Neuronal stem cell (in vitro differentiated cells): ENCODE results near the gene CLEC18A. TPM values are rescaled to one million over a fixed set of nuclear protein-coding genes. Genes with fewer than 3 reads are reported as not detected.
"Not testable (repeated sequence)": the region's sequence is repeated elsewhere in the genome, so short reads cannot be mapped to it uniquely, and the experiment has no call there.

Source experiments
- DNase-seq: peaks from one replicate; pipeline ENCODE4 v3.0.0-alpha.2; 2013; ENCODE audit warnings: low spot score
- H2AFZ ChIP-seq: one replicate; pipeline ENCODE4 v1.6.1; 2013; ENCODE audit warnings: mild to moderate bottlenecking, low read length, inconsistent platforms
- H2AK5ac ChIP-seq: 2 replicates; pipeline ENCODE4 v1.6.1; 2013; ENCODE audit warnings: low read depth, mild to moderate bottlenecking, inconsistent platforms, low read length, moderate library complexity, mixed read lengths
- H2BK120ac ChIP-seq: 2 replicates; pipeline ENCODE4 v1.6.1; 2013; ENCODE audit warnings: low read depth, mild to moderate bottlenecking, inconsistent platforms, low read length, moderate library complexity, mixed read lengths
- H2BK12ac ChIP-seq: one replicate; pipeline ENCODE4 v1.6.1; 2013; ENCODE audit warnings: low read length, inconsistent platforms
- H2BK15ac ChIP-seq: 2 replicates; pipeline ENCODE4 v1.6.1; 2013; ENCODE audit warnings: mild to moderate bottlenecking, low read length, inconsistent platforms, mixed read lengths
- H2BK5ac ChIP-seq: one replicate; pipeline ENCODE4 v1.6.1; 2013; ENCODE audit warnings: inconsistent platforms, mild to moderate bottlenecking, low read length, moderate library complexity
- H3K14ac ChIP-seq: one replicate; pipeline ENCODE4 v1.6.1; 2013; ENCODE audit warnings: low read length, inconsistent platforms
- H3K18ac ChIP-seq: 2 replicates; pipeline ENCODE4 v1.6.1; 2013; ENCODE audit warnings: low read length, inconsistent platforms
- H3K23ac ChIP-seq: 2 replicates; pipeline ENCODE4 v1.6.1; 2013; ENCODE audit warnings: low read depth, mild to moderate bottlenecking, mixed read lengths, low read length, inconsistent platforms; ENCODE audit not compliant: poor library complexity
- H3K27ac ChIP-seq: replicated peaks from 3 replicates; pipeline ENCODE4 v1.5.1; 2013; ENCODE audit warnings: low read length, inconsistent platforms
- H3K27me3 ChIP-seq, 3 experiments: 2 replicates each; pipeline ENCODE4 v1.6.1; 2013; ENCODE audit warnings: low read length in 3 of 3, mild to moderate bottlenecking in 2 of 3, inconsistent platforms in 1 of 3, low read depth in 1 of 3, mixed read lengths in 1 of 3, moderate library complexity in 1 of 3; ENCODE audit not compliant: control insufficient read depth in 3 of 3, insufficient read depth in 3 of 3
- H3K36me3 ChIP-seq, 2 donors: replicated peaks in 1 of 2; 2 replicates each; pipeline ENCODE4 v1.6.1; 2013; ENCODE audit warnings: low read length in 2 of 2; ENCODE audit not compliant: control insufficient read depth in 2 of 2, insufficient read depth in 2 of 2
- H3K4ac ChIP-seq: 2 replicates; pipeline ENCODE4 v1.6.1; 2013; ENCODE audit warnings: inconsistent platforms, mild to moderate bottlenecking, low read length, moderate library complexity
- H3K4me1 ChIP-seq, 2 donors: 1 replicate in 1 of 2; 2 replicates in 1 of 2; pipeline ENCODE4 v1.6.1; 2013; ENCODE audit warnings: low read length in 2 of 2, low read depth in 1 of 2; ENCODE audit not compliant: control insufficient read depth in 2 of 2, insufficient read depth in 1 of 2
- H3K4me2 ChIP-seq: one replicate; pipeline ENCODE4 v1.6.1; 2013; ENCODE audit warnings: mild to moderate bottlenecking, low read length, inconsistent platforms; ENCODE audit not compliant: insufficient read depth, poor library complexity, severe bottlenecking
- H3K4me3 ChIP-seq, 2 donors: 2 replicates each; pipeline ENCODE4 v1.5.1; 2013; ENCODE audit warnings: low read length in 2 of 2, mild to moderate bottlenecking in 2 of 2, inconsistent platforms in 1 of 2, moderate library complexity in 1 of 2
- H3K79me1 ChIP-seq: one replicate; pipeline ENCODE4 v1.6.1; 2013; ENCODE audit warnings: low read depth, mild to moderate bottlenecking, inconsistent platforms, low read length, moderate library complexity
- H3K9ac ChIP-seq: one replicate; pipeline ENCODE4 v1.6.1; 2013; ENCODE audit warnings: mild to moderate bottlenecking, low read depth, low read length, inconsistent platforms; ENCODE audit not compliant: poor library complexity
- H3K9me3 ChIP-seq, 2 donors: replicated peaks in 1 of 2; 2 replicates each; pipeline versions ENCODE3 to v1.6.1; 2013; ENCODE audit warnings: low read length in 2 of 2, mild to moderate bottlenecking in 2 of 2, inconsistent platforms in 1 of 2, low read depth in 1 of 2, mixed read lengths in 1 of 2, moderate library complexity in 1 of 2; ENCODE audit not compliant: control insufficient read depth in 2 of 2, insufficient read depth in 1 of 2
- H4K8ac ChIP-seq: one replicate; pipeline ENCODE4 v1.6.1; 2013; ENCODE audit warnings: low read depth, mild to moderate bottlenecking, inconsistent platforms, low read length, moderate library complexity
- H4K91ac ChIP-seq: one replicate; pipeline ENCODE4 v1.6.1; 2013; ENCODE audit warnings: low read length, low read depth, mild to moderate bottlenecking, inconsistent platforms; ENCODE audit not compliant: poor library complexity
- WGBS, 2 donors: extraction: QIAGEN DNeasy Blood & Tissue Kit; methylation state at CpG; one replicate each; pipeline ENCODE4 v1.1.7; 2013; ENCODE audit warnings: missing lambda C conversion rate in 2 of 2, mixed read lengths in 1 of 2; ENCODE audit not compliant: insufficient read length in 2 of 2, insufficient replicate concordance in 1 of 2; ENCODE audit errors: extremely low coverage in 2 of 2; 5-methylcytosine and 5-hydroxymethylcytosine counted together
- polyA plus RNA-seq, 2 experiments: library from polyadenylated mRNA; stranded (reverse); fragments of 200-250 nt; gene quantifications; one replicate each; pipeline ENCODE4 v1.2.3, GENCODE V29; 2013

The CLEC18A gene
- 8.0 TPM for polyA plus RNA-seq (2013, experiment 1 of 2)
- polyA plus RNA-seq (2013, experiment 2 of 2), result 7.0 TPM

- H3K14ac ChIP-seq, result not testable (repeated sequence)
Observed at GRCh38 chr16:69951017-69951671, at the start of gene CLEC18A. CLEC18A (plus strand) TSS chr16:69951334; CDS start chr16:69951367, 33 bp downstream.

GRCh38 chr16:69903865-69904415, 47.2 kb upstream of the CLEC18A start:
- no peak overlapping the region for H4K8ac ChIP-seq
- no peaks in the 10 kb centered on the region for H3K79me1 ChIP-seq
- H3K14ac ChIP-seq, result no peak overlapping the region
- H3K4me3 ChIP-seq, result no peak overlapping the region
- no peak for DNase-seq
- no peaks in the 10 kb centered on the region for H3K27me3 ChIP-seq
- H3K27ac ChIP-seq, result no peak overlapping the region
- no peak overlapping the region for H2BK12ac ChIP-seq
- H3K4me2 ChIP-seq, result no peak overlapping the region
- H2AK5ac ChIP-seq, result no peak overlapping the region
- no peaks in the 10 kb centered on the region for H3K4me1 ChIP-seq
- H3K23ac ChIP-seq, result no peak overlapping the region
- H3K4ac ChIP-seq, result no peak overlapping the region
- H3K9ac ChIP-seq, result no peak overlapping the region
- H3K9me3 ChIP-seq, result peaks cover 0 to 9% of the 10 kb centered on the region in 2 donors
- no peak overlapping the region for H2BK5ac ChIP-seq
- WGBS, 2 donors, result no CpG with 5 or more reads among the region's 8 CpGs
- no peak overlapping the region for H2AFZ ChIP-seq
- H4K91ac ChIP-seq, result no peak overlapping the region
- H3K18ac ChIP-seq, result no peak overlapping the region
- no peak overlapping the region for H2BK120ac ChIP-seq
- no peak overlapping the region for H2BK15ac ChIP-seq
- H3K36me3 ChIP-seq, result peaks cover 0 to 5% of the 10 kb centered on the region in 2 donors

More at GRCh38 chr16:69951017-69951671, at the start of gene CLEC18A:
- H3K27ac ChIP-seq, result peak within 1 kb of the TSS; percentile 71
- H3K79me1 ChIP-seq, H3K23ac ChIP-seq, H4K91ac ChIP-seq, H3K4ac ChIP-seq, H3K9me3 ChIP-seq, H3K27me3 ChIP-seq, H3K36me3 ChIP-seq, H2AK5ac ChIP-seq, H3K4me3 ChIP-seq, DNase-seq, H4K8ac ChIP-seq, H3K9ac ChIP-seq, H2BK15ac ChIP-seq, H2BK120ac ChIP-seq, H3K4me1 ChIP-seq, H2BK5ac ChIP-seq: not testable (repeated sequence)
- H3K18ac ChIP-seq, result peak within 1 kb of the TSS; percentile 89
- H2BK12ac ChIP-seq, result peak within 1 kb of the TSS; percentile 73
- no CpG with 5 or more reads among the region's 26 CpGs for WGBS, 2 donors
- peak within 1 kb of the TSS; percentile 40 for H3K4me2 ChIP-seq
- peak within 1 kb of the TSS; percentile 72 for H2AFZ ChIP-seq

- Histone ChIP-seq H2BK120ac (no peak overlapping the region), H4K8ac (no peak overlapping the region), H3K4me2 (no peak overlapping the region), H4K91ac (no peak overlapping the region), H3K27me3 (no peaks in the 10 kb centered on the region), H3K36me3 (peaks cover 0 to 12% of the 10 kb centered on the region in 2 donors), H2AK5ac (no peak overlapping the region), H3K9ac (no peak overlapping the region), H3K27ac (no peak overlapping the region), H2BK15ac (no peak overlapping the region), H3K9me3 (peaks cover 0 to 9% of the 10 kb centered on the region in 2 donors), H3K4me3 (no peak overlapping the region), H3K23ac (no peak overlapping the region), H2BK5ac (no peak overlapping the region), H2BK12ac (no peak overlapping the region), H3K14ac (no peak overlapping the region), H3K4me1 (no peaks in the 10 kb centered on the region), H3K79me1 (no peaks in the 10 kb centered on the region), H2AFZ (no peak overlapping the region), H3K4ac (no peak overlapping the region), H3K18ac (no peak overlapping the region)
- WGBS, 2 donors, result no CpG with 5 or more reads among the region's 9 CpGs
- DNase-seq, result no peak
Observed at GRCh38 chr16:69904495-69905170, 46.5 kb upstream of the CLEC18A start.

- no peaks in the 10 kb centered on the region for H3K4me1 ChIP-seq
- no peak overlapping the region for H3K4ac ChIP-seq
- H2BK5ac ChIP-seq, result no peak overlapping the region
- no peaks in the 10 kb centered on the region for H3K79me1 ChIP-seq
- no peak overlapping the region for H4K91ac ChIP-seq
- H2BK15ac ChIP-seq, result no peak overlapping the region
- no peak for DNase-seq
- no peak overlapping the region for H2BK12ac ChIP-seq
- no peaks in the 10 kb centered on the region for H3K27me3 ChIP-seq
- H3K14ac ChIP-seq, result no peak overlapping the region
- no peak overlapping the region for H3K9ac ChIP-seq
- H3K23ac ChIP-seq, result no peak overlapping the region
- WGBS, 2 donors, result no CpG with 5 or more reads among the region's 2 CpGs
- H2BK120ac ChIP-seq, result no peak overlapping the region
- H3K9me3 ChIP-seq, result peaks cover 0 to 9% of the 10 kb centered on the region in 2 donors
- H3K36me3 ChIP-seq, result peaks cover 0 to 16% of the 10 kb centered on the region in 2 donors
- no peak overlapping the region for H4K8ac ChIP-seq
- H3K4me3 ChIP-seq, result no peak overlapping the region
- H3K4me2 ChIP-seq, result no peak overlapping the region
- no peak overlapping the region for H2AFZ ChIP-seq
- H2AK5ac ChIP-seq, result no peak overlapping the region
- no peak overlapping the region for H3K18ac ChIP-seq
- no peak overlapping the region for H3K27ac ChIP-seq
Observed at GRCh38 chr16:69905171-69905555, 46.0 kb upstream of the CLEC18A start.
